ENCODE results near the gene EXOC3L1. TPM values are rescaled to one million over a fixed set of nuclear protein-coding genes. Genes with fewer than 3 reads are reported as not detected.
A peak's percentile ranks its signal among the peaks of the same experiment; 100 is the strongest.

Gene EXOC3L1
- total and polyA plus RNA-seq, 2 of the 13 experiments (the other 11 are each of a cell fraction or from before 2014, with no cell fraction given): 0.12 TPM; not detected in 1

- TF ChIP-seq POGZ (CRISPR knock-in tag; IDR thresholded peaks at IDR 0.05) (peak; percentile 34), ZNF136 (CRISPR knock-in tag; IDR thresholded peaks at IDR 0.05; ENCODE audit: low read depth) (peak; percentile 89; the same call in 1 of the 2 replicates), ZBTB21 (CRISPR knock-in tag; IDR thresholded peaks at IDR 0.05) (peak; percentile 90), REXO4 (CRISPR knock-in tag; IDR thresholded peaks at IDR 0.05; ENCODE audit: borderline replicate concordance) (peak; percentile 32; the same call in 1 of the 2 replicates), PBX2 (CRISPR knock-in tag; IDR thresholded peaks at IDR 0.05) (peak; percentile 95), DBP (CRISPR knock-in tag; IDR thresholded peaks at IDR 0.05; ENCODE audit: not compliant biosample characterization) (peak; percentile 20), TCF12 (IDR thresholded peaks at IDR 0.05) (no peak), TCF12 (CRISPR knock-in tag; IDR thresholded peaks at IDR 0.05) (0 out of 2 replicates have a peak, but pooled peaks have one; percentile 73)
Observed at GRCh38 chr16:67183627-67184452, 6.1 kb downstream of the EXOC3L1 start, which contains the start of gene MATCAP1 (continued).

GRCh38 chr16:67183284-67183626, 6.7 kb downstream of the EXOC3L1 start:
- in situ Hi-C loops (cut with HindIII; ENCODE audit: extremely low pct_ligation_motif_present, low pct_unique_long_range_greater_than_20kb) (no loop called here), intact Hi-C loops (cut with micrococcal nuclease; ENCODE audit: unreplicated experiment) (loop anchor here (1.0 kb wide), 1 partner anchor 13 kb away; the partner anchor contains the start of gene NOL3)
- peak overlapping the region; percentile 96 for H3K4me2 ChIP-seq (ENCODE audit: low read depth, low read length)
- no peak overlapping the region for H2AFZ ChIP-seq (ENCODE audit: low read length)
- H3K36me3 ChIP-seq (replicated peaks in 1 of 2; ENCODE audit: control insufficient read depth in 1 of 2, insufficient read depth in 2 of 2, low read length in 2 of 2): no peaks in the 10 kb centered on the region
- H3K4me1 ChIP-seq (ENCODE audit: insufficient read depth, low read length): peaks cover 54% of the 10 kb centered on the region
- ChIA-PET POLR2A (interaction anchor here (1.6 to 2.8 kb wide), 3 partner anchors 10 to 23 kb away, joined by 4 to 18 read pairs (median 5); partner anchors contain the start of genes FBXL8 and NOL3), CTCF (ENCODE audit: low intra/inter-chr PET ratio, low total read pairs) (interaction anchor here (0.6 to 2.7 kb wide), 4 partner anchors 12 to 206 kb away, joined by 3 to 28 read pairs (median 3); no protein-coding TSS in a partner anchor)
- peaks cover 1 to 3% of the 10 kb centered on the region in 2 experiments; a peak in 2 of 5 replicates for H3K27me3 ChIP-seq (ENCODE audit: control insufficient read depth in 1 of 2, insufficient read depth in 2 of 2, low read length in 2 of 2)
- H3K9ac ChIP-seq (ENCODE audit: insufficient read depth, low read depth, low read length): peak overlapping the region; percentile 93
- BruUV-seq (replicated peaks): TSS peak; percentile 63
- FAIRE-seq (no peak), ATAC-seq (no peak), DNase-seq (ENCODE audit: low spot score) (no peak)
- H3K9me3 ChIP-seq (ENCODE audit: low read length): no peaks in the 10 kb centered on the region
- H4K20me1 ChIP-seq (ENCODE audit: insufficient read depth, low read length): no peaks in the 10 kb centered on the region; the same call in 1 of the 2 replicates
- H3K27ac ChIP-seq (ENCODE audit: extremely low read length, insufficient read depth, low read length): peak overlapping the region; percentile 82
- H3K4me3 ChIP-seq (replicated peaks in 1 of 3; ENCODE audit: insufficient read depth in 1 of 3, low read depth in 2 of 3, low read length in 3 of 3): peak overlapping the region; percentile 72 to 98 (median 82)
- WGBS (ENCODE audit: low lambda C conversion rate): 9% methylated on average over 11 of the region's 11 CpGs
- H3K79me2 ChIP-seq (ENCODE audit: insufficient read depth, low read length): no peaks in the 10 kb centered on the region
- TF ChIP-seq ZNF691 (CRISPR knock-in tag; IDR thresholded peaks at IDR 0.05; ENCODE audit: borderline replicate concordance, low read depth): no peak
- TF ChIP-seq ZNF205 (CRISPR knock-in tag; IDR thresholded peaks at IDR 0.05): no peak
- no peak for TF ChIP-seq ARNT (IDR thresholded peaks at IDR 0.05)
- TF ChIP-seq ZNF230 (CRISPR knock-in tag; IDR thresholded peaks at IDR 0.05): no peak
- no peak for TF ChIP-seq SALL2 (CRISPR knock-in tag; IDR thresholded peaks at IDR 0.05)
- TF ChIP-seq ZNF619 (CRISPR knock-in tag; IDR thresholded peaks at IDR 0.05): peak; percentile 87; the same call in 1 of the 2 replicates
- no peak for TF ChIP-seq ZNF329 (CRISPR knock-in tag; IDR thresholded peaks at IDR 0.05; ENCODE audit: low read depth)
- no peak for TF ChIP-seq ZMYM2 (CRISPR knock-in tag; IDR thresholded peaks at IDR 0.05)
- no peak for TF ChIP-seq MXD4 (CRISPR knock-in tag; IDR thresholded peaks at IDR 0.05)

All from HepG2 (cell line).